Smooth muscle cell (in vitro differentiated cells): ENCODE measurements around the gene CLEC3B. TPM values are rescaled to one million over a fixed set of nuclear protein-coding genes. Genes with fewer than 3 reads are reported as not detected.
A peak's percentile ranks its signal among the peaks of the same experiment; 100 is the strongest.

Experiments used
- DNase-seq: peaks from one replicate; lab custom pipeline; 2025; ENCODE audit not compliant: unreplicated experiment; lab: John Stamatoyannopoulos, UW
- H2AFZ ChIP-seq: fragments of 200-600 bp; sonication (generic); 2 replicates; pipeline ENCODE4 v1.6.0; 2016; ENCODE audit warnings: antibody characterized with exemption, low read depth, mild to moderate bottlenecking
- H3F3A ChIP-seq: fragments of 200-600 bp; sonication (generic); 2 replicates; pipeline ENCODE4 v1.6.0; 2017; ENCODE audit warnings: antibody characterized with exemption, low read depth
- H3K27ac ChIP-seq: fragments of 200-600 bp; sonication (generic); 2 replicates; pipeline ENCODE4 v1.5.1; 2016; ENCODE audit warnings: low read depth, mild to moderate bottlenecking
- H3K27me3 ChIP-seq: fragments of 200-600 bp; sonication (generic); 2 replicates; pipeline ENCODE4 v1.6.1; 2016; ENCODE audit warnings: low read depth, mild to moderate bottlenecking
- H3K36me3 ChIP-seq: fragments of 200-600 bp; sonication (generic); 2 replicates; pipeline ENCODE4 v1.5.1; 2016; ENCODE audit warnings: low read depth
- H3K4me1 ChIP-seq: fragments of 200-600 bp; sonication (generic); 2 replicates; pipeline ENCODE4 v1.5.1; 2016; ENCODE audit warnings: low read depth
- H3K4me2 ChIP-seq: fragments of 200-600 bp; sonication (generic); 2 replicates; pipeline ENCODE4 v1.6.0; 2016; ENCODE audit warnings: mild to moderate bottlenecking
- H3K4me3 ChIP-seq: fragments of 200-600 bp; sonication (generic); 2 replicates; pipeline ENCODE4 v1.5.1; 2016; ENCODE audit warnings: mild to moderate bottlenecking
- H3K79me2 ChIP-seq: fragments of 200-600 bp; sonication (generic); 2 replicates; pipeline ENCODE4 v1.6.0; 2016; ENCODE audit warnings: low read depth, mild to moderate bottlenecking
- H3K9ac ChIP-seq: fragments of 200-600 bp; sonication (generic); 2 replicates; pipeline ENCODE4 v1.6.0; 2016; ENCODE audit warnings: low read depth
- H3K9me3 ChIP-seq: fragments of 200-600 bp; sonication (generic); replicated peaks from 2 replicates; pipeline ENCODE4 v1.5.1; 2016; ENCODE audit warnings: low read depth
- H4K20me1 ChIP-seq: fragments of 200-600 bp; sonication (generic); 2 replicates; pipeline ENCODE4 v1.6.0; 2016; ENCODE audit warnings: low read depth
- CTCF ChIP-seq: fragments of 200-600 bp; sonication (generic); IDR thresholded peaks from 2 replicates; pipeline ENCODE4 v1.5.1; 2017; ENCODE audit warnings: borderline replicate concordance, mild to moderate bottlenecking, antibody characterized with exemption; ENCODE audit not compliant: insufficient read depth, poor library complexity, severe bottlenecking
- WGBS: methylation state at CpG from one replicate; pipeline ENCODE4 v1.1.7; 2016; ENCODE audit warnings: low lambda C conversion rate; 5-methylcytosine and 5-hydroxymethylcytosine counted together
- polyA plus RNA-seq: library from polyadenylated mRNA; unstranded; fragments of >200 nt; fragmentation: Nextera tagmentation; extraction: Ambion mirVana; gene quantifications from 2 replicates; pipeline ENCODE4 v1.2.1, GENCODE V29; 2016
- total RNA-seq: library from RNA; depleted of rRNA; stranded (reverse); fragments of >200 nt; gene quantifications from 2 replicates; pipeline ENCODE4 v1.2.3, GENCODE V29; 2014

Gene CLEC3B
- total and polyA plus RNA-seq, 2 experiments from 2014 or later, result not detected

GRCh38 chr3:44992555-44993470 lies 33.3 kb upstream of the CLEC3B start:
- Histone ChIP-seq H3K4me1 (peaks cover 4% of the 10 kb centered on the region), H3K27ac (peak overlapping the region; percentile 61), H3K4me2 (no peak overlapping the region), H3K36me3 (no peaks in the 10 kb centered on the region), H3K9ac (no peak overlapping the region), H3K4me3 (no peak overlapping the region), H2AFZ (no peak overlapping the region), H3K9me3 (no peaks in the 10 kb centered on the region), H3F3A (no peaks in the 10 kb centered on the region), H3K27me3 (no peaks in the 10 kb centered on the region), H3K79me2 (peaks cover 13% of the 10 kb centered on the region), H4K20me1 (peaks cover 86% of the 10 kb centered on the region)
- no peak for DNase-seq
- WGBS, result 43% methylated on average over 7 of the region's 7 CpGs
- peak; percentile 73 for TF ChIP-seq CTCF

- no peaks in the 10 kb centered on the region for H3F3A ChIP-seq
- H3K4me1 ChIP-seq, result peaks cover 4% of the 10 kb centered on the region
- peaks cover 9% of the 10 kb centered on the region for H3K79me2 ChIP-seq
- no peaks in the 10 kb centered on the region for H3K36me3 ChIP-seq
- TF ChIP-seq CTCF, result no peak
- no peak overlapping the region for H3K4me3 ChIP-seq
- no peak overlapping the region for H3K9ac ChIP-seq
- H4K20me1 ChIP-seq, result peaks cover 78% of the 10 kb centered on the region
- no peaks in the 10 kb centered on the region for H3K27me3 ChIP-seq
- no peak for DNase-seq
- no peak overlapping the region for H2AFZ ChIP-seq
- H3K27ac ChIP-seq, result peak overlapping the region; percentile 61
- H3K9me3 ChIP-seq, result no peaks in the 10 kb centered on the region
- H3K4me2 ChIP-seq, result no peak overlapping the region
These were observed 32.5 kb upstream of the CLEC3B start for GRCh38 chr3:44993471-44994205.

GRCh38 chr3:44995142-44995770 lies 30.8 kb upstream of the CLEC3B start:
- H3K4me3 ChIP-seq, result no peak overlapping the region
- no peaks in the 10 kb centered on the region for H3K9me3 ChIP-seq
- peaks cover 4% of the 10 kb centered on the region for H3K4me1 ChIP-seq
- peaks cover 9% of the 10 kb centered on the region for H3K79me2 ChIP-seq
- no peak overlapping the region for H3K9ac ChIP-seq
- H3K4me2 ChIP-seq, result no peak overlapping the region
- H3K27me3 ChIP-seq, result no peaks in the 10 kb centered on the region
- H4K20me1 ChIP-seq, result peaks cover 64% of the 10 kb centered on the region
- DNase-seq, result no peak
- H3F3A ChIP-seq, result no peaks in the 10 kb centered on the region
- H3K27ac ChIP-seq, result no peak overlapping the region
- H2AFZ ChIP-seq, result no peak overlapping the region
- TF ChIP-seq CTCF, result no peak
- peaks cover 8% of the 10 kb centered on the region for H3K36me3 ChIP-seq
- 92% methylated on average over 8 of the region's 8 CpGs for WGBS
